H1 (cell line): ENCODE data around the gene TMX2.

ENCODE experiments used
- CEBPB ChIP-seq: IDR thresholded peaks from 2 replicates; pipeline ENCODE4 v1.6.1; 2012; ENCODE audit warnings: low read depth, low read length
- CTCF ChIP-seq, 3 experiments: IDR thresholded peaks; 1 replicate in 2 of 3; 2 replicates in 1 of 3; pipeline versions ENCODE4 v1.5.1 to v1.6.1; 2011; ENCODE audit warnings: low read length in 3 of 3, mild to moderate bottlenecking in 3 of 3, inconsistent platforms in 2 of 3, low read depth in 1 of 3, moderate library complexity in 1 of 3; ENCODE audit not compliant: insufficient read depth in 1 of 3; ENCODE audit errors: control extremely low read depth in 1 of 3
- SIN3A ChIP-seq, 2 experiments: IDR thresholded peaks in 1 of 2; conservative IDR thresholded peaks in 1 of 2; 2 replicates each; pipeline ENCODE4 v1.6.1; 2011 to 2012; ENCODE audit warnings: low read length in 2 of 2, improper control_type of control experiment in 1 of 2, low read depth in 1 of 2, mild to moderate bottlenecking in 1 of 2

- TF ChIP-seq CTCF (IDR thresholded peaks at IDR 0.05; ENCODE audit: control extremely low read depth in 1 of 3, insufficient read depth in 1 of 3, low read depth in 1 of 3, low read length in 3 of 3) (no peak), SIN3A (conservative IDR thresholded peaks at IDR 0.05 in 1 of 2, IDR thresholded peaks at IDR 0.05 in 1 of 2; ENCODE audit: low read depth in 1 of 2, low read length in 2 of 2) (no peak), CEBPB (no peak)
These were observed 60.7 kb downstream of the TMX2 start for GRCh38 chr11:57773026-57773598.
